NCI-H446 treated with DMSO at 0.1 percent for 48 hours (cell line): ENCODE results near the gene TSTD2.

ENCODE experiments used
- DNase-seq: peaks from one replicate; lab custom pipeline; 2025; lab: John Stamatoyannopoulos, UW

Gene TSTD2

GRCh38 chr9:97562542-97562941 is 70.6 kb downstream of the TSTD2 start:
- no peak for DNase-seq

- DNase-seq = no peak
Measured at GRCh38 chr9:97561501-97561900, 71.7 kb downstream of the TSTD2 start.

DNA sequence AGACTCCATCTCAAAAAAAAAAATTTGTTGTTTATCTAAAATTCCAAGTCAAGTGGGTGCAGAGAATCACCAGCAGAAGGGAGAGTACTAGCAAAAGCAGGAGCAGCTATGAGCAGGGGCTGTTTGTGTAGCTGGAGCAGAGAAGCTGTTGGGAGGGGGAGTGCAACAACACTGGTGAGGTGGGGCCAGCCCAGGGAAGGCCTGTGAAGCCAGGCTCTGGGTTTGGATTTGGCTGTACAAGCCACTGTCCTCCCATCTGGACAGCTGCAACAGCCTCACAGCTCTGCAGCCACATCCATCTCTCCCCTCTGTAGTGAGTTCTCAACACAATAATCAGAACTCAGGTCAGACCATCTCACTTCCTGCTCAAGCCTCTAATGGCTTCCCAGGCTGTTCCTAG is 72.3 kb downstream of the TSTD2 start:
- DNase-seq = no peak

DNA sequence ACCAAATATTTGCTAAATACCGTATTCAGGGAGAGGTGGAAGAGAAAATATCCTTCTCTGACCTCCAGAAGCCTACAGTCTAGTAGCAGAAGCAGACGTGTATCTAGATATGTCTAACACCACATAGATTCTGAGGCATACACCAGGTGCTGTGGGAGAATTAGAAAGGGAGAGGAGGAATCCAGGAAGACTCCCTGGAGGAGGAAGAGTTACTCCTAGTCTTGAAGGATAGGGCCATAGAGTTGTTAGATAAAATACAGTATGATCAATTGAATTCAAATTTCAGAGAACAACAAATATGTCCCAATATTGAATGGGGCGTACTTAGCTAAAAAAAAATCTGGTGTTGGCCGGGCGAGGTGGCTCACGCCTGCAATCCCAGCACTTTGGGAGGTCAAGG is 73.0 kb downstream of the TSTD2 start:
- no peak for DNase-seq

DNA sequence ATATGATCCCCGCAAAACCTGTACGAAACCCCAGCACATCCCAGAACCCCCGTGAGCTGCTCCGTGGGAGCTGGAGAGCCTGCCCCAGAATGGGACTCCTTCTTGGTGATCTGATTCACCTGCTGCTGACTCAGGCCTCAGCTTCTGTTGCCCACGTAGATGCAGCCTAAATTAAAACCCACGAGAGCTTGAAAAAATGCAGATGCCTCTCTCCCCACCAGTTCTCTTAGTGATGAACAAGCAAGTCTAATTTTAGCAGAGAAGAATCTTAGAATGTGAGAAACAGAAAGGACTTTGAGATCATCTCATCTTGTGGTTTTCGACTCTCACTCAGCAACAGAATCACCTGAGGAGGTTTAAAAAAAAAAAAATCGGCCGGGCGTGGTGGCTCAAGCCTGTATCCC is 74.1 kb downstream of the TSTD2 start:
- no peak for DNase-seq

- no peak for DNase-seq
Measured at GRCh38 chr9:97558701-97559101, 74.5 kb downstream of the TSTD2 start.

DNA sequence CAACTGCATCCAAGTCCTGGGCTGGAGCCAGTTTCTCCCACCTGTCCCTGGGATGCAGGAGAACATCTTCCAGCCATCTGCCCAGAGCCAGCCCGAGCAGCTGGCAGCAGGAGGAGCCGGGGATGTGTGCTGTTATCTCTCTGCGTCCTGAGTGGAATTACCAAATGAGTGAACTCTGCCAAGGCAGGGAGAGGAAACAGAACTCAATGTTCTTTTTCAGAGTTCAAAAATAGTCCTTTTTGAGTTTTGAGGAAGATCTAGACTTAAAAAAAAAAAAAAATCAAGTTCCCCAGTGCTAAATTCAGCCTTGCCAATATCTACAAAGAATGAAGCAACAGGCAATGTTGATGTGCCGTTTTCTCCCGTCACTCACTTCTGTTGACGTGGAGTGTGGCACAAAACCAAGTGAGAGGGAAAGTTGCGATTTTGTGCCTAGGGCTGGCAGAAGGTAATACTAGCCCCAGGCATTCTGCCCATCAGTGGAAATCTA is 75.5 kb downstream of the TSTD2 start:
- DNase-seq = peak; percentile 39

GRCh38 chr9:97556721-97557605 is 76.2 kb downstream of the TSTD2 start:
- no peak for DNase-seq

GRCh38 chr9:97556036-97556720 is 77.0 kb downstream of the TSTD2 start:
- no peak for DNase-seq

DNA sequence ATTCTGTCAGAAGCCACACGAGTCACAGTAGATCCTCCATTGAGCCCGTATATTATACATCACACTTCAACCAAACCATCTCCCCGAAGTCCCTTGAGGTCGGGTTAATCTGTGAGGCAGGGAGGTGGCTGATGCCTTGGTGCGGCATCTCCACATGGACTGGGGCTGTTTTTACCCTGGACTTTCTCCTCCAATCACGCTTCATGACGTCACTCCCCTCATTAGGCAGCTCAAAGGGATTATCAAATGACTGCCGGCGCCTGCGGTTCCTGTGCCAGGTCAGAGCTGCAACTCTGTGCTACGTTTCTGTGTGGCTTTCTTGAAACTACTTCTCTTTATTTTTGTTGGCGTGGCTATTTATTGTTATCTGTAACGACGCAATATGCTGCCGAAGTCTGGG is 78.0 kb downstream of the TSTD2 start:
- no peak for DNase-seq

DNA sequence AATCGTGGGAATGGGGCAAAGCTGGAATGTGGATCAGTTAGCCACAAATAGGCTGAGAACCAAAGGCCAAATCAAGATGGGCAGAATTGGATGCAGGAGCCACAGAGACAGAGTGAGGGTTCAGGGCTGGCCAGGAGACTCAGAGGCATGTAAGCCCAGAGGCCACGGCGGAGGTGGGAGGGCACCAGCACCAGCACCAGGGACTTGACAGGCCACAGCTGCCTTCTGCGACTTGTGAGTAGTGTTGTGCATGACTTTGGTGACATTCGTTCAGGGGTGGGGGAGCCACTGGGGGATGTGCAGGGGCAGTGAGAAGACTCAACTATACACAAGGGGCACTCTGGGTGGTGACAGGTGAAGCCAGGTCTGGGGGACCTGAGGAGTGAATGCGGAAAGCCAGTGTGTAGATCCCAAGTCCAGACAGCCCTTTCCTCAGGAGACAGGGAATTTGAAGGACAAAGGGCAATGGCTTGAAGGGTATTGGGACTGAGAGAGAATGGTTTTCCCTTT is 78.5 kb downstream of the TSTD2 start:
- no peak for DNase-seq

GRCh38 chr9:97553841-97554240 is 79.3 kb downstream of the TSTD2 start:
- DNase-seq = no peak

- no peak for DNase-seq
Measured at GRCh38 chr9:97553141-97553540, 80.0 kb downstream of the TSTD2 start.

DNA sequence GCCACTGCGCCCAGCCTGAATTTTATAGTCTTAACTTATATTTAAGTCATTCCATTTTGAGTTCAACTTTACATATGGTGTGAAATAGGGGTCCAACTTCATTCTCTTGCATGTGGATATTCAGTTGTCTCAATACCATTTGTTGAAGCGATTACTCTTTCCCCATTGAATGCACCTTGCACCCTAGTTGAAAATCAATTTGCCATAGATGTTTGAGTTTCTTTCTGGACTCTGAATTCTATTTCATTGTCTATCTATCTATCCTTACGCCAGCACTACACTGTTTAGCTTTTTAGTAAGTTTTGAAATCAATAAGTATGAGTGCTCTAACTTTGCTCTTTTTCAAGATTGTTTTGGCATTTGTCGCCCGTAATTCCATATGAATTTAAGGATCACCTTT is 81.9 kb downstream of the TSTD2 start:
- no peak for DNase-seq

GRCh38 chr9:97550386-97550785 is 82.8 kb downstream of the TSTD2 start:
- no peak for DNase-seq
